ENCODE results near the gene GGA1.

Gene GGA1

DNA sequence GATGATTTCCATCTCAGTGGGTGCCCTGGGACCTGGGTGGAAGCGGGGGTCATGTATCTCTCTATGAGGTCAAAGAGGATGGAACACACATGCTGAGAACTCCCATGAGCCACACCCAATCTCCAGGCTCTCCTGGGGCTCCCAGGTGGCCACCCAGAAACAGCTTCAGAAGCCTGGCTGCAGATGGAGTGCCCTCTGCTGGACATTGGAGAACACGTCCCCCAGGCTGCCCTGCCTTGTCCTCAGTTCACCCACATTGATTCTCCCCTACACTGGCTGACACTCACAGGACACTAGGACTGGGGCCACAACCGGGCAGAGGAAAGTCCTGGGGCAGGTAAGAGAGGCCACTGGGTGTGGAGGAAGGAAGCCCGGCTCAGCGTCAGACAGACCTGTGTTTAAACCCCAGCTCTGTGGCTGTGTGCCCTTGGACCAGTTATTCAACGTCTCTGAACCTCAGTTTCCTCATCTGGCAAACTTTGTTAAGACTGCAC, 73.0 kb downstream of the GGA1 start:
- H3K4me2 ChIP-seq (ENCODE audit: low read length): no peak overlapping the region
- H2AFZ ChIP-seq (ENCODE audit: low read length): no peak overlapping the region
- no peaks in the 10 kb centered on the region for H3F3A ChIP-seq (ENCODE audit: insufficient read depth, low read length)
- H3K36me3 ChIP-seq (ENCODE audit: insufficient read depth, low read length): no peaks in the 10 kb centered on the region; the same call in 1 of the 2 replicates
- peaks cover 1% of the 10 kb centered on the region for H3K79me2 ChIP-seq (ENCODE audit: insufficient read depth, low read length)
- H3K9me3 ChIP-seq (ENCODE audit: low read length): no peaks in the 10 kb centered on the region
- H4K20me1 ChIP-seq (ENCODE audit: insufficient read depth, low read length): no peaks in the 10 kb centered on the region
- H3K4me1 ChIP-seq (ENCODE audit: insufficient read depth, low read length, severe bottlenecking): peaks cover 33% of the 10 kb centered on the region
- no peak overlapping the region for H3K9ac ChIP-seq (ENCODE audit: low read length)
- no peaks in the 10 kb centered on the region for H3K27me3 ChIP-seq (ENCODE audit: insufficient read depth, low read length)
- H3K9me2 ChIP-seq (ENCODE audit: low read depth, low read length): no peaks in the 10 kb centered on the region
- TF ChIP-seq, protein P1, sequence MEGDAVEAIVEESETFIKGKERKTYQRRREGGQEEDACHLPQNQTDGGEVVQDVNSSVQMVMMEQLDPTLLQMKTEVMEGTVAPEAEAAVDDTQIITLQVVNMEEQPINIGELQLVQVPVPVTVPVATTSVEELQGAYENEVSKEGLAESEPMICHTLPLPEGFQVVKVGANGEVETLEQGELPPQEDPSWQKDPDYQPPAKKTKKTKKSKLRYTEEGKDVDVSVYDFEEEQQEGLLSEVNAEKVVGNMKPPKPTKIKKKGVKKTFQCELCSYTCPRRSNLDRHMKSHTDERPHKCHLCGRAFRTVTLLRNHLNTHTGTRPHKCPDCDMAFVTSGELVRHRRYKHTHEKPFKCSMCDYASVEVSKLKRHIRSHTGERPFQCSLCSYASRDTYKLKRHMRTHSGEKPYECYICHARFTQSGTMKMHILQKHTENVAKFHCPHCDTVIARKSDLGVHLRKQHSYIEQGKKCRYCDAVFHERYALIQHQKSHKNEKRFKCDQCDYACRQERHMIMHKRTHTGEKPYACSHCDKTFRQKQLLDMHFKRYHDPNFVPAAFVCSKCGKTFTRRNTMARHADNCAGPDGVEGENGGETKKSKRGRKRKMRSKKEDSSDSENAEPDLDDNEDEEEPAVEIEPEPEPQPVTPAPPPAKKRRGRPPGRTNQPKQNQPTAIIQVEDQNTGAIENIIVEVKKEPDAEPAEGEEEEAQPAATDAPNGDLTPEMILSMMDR (IDR thresholded peaks at IDR 0.05; ENCODE audit: low read length): peak; percentile 94
- TF ChIP-seq EZH2 (IDR thresholded peaks at IDR 0.05; ENCODE audit: borderline replicate concordance, low read length): no peak
- H3K27ac ChIP-seq (ENCODE audit: low read depth, low read length, poor library complexity, severe bottlenecking): no peak overlapping the region
- no peak overlapping the region for H3K4me3 ChIP-seq (ENCODE audit: low read depth, low read length, poor library complexity, severe bottlenecking)

Measured in OCI-LY1 (cell line).